Measurements from ENCODE around the gene MYO6.

GRCh38 chr6:75907444-75907843 is 158.4 kb downstream of the MYO6 start:
- TF ChIP-seq MEF2A (IDR thresholded peaks at IDR 0.05; ENCODE audit: borderline replicate concordance, low read depth): no peak
- no peak for TF ChIP-seq TAF1 (IDR thresholded peaks at IDR 0.05; ENCODE audit: borderline replicate concordance, low read depth, low read length)
- no peak for TF ChIP-seq RAD21 (IDR thresholded peaks at IDR 0.05; ENCODE audit: low read length)
- no peak for TF ChIP-seq CTCF (IDR thresholded peaks at IDR 0.05)
- TF ChIP-seq EP300 (IDR thresholded peaks at IDR 0.05; ENCODE audit: borderline replicate concordance in 1 of 2, low read depth in 1 of 2, low read length in 1 of 2): no peak
- TF ChIP-seq REST (IDR thresholded peaks at IDR 0.05; ENCODE audit: low read depth, low read length): no peak
- TF ChIP-seq PBX3 (IDR thresholded peaks at IDR 0.05): no peak
- no peak for TF ChIP-seq FOXM1 (IDR thresholded peaks at IDR 0.05; ENCODE audit: low read depth)
- TF ChIP-seq USF2 (IDR thresholded peaks at IDR 0.05; ENCODE audit: borderline replicate concordance, low read depth, low read length): no peak
